Neural cell (in vitro differentiated cells): ENCODE data around the gene SYT1.

Experiments
- CTCF ChIP-seq: fragments of 450-650 bp; IDR thresholded peaks from 2 replicates; pipeline ENCODE4 v1.5.1; 2014; ENCODE audit warnings: antibody characterized with exemption, mild to moderate bottlenecking, moderate library complexity; ENCODE audit not compliant: poor library complexity, severe bottlenecking
- EZH2 ChIP-seq: fragments of 200-600, 300-800 bp; shearing (Covaris generic), sonication (generic); IDR thresholded peaks from 2 replicates; pipeline ENCODE4 v1.6.1; 2014; ENCODE audit warnings: antibody characterized with exemption, low read length, borderline replicate concordance, mild to moderate bottlenecking; ENCODE audit not compliant: insufficient read depth, poor library complexity, severe bottlenecking
- MXI1 ChIP-seq: fragments of 450-650 bp; conservative IDR thresholded peaks from 2 replicates; pipeline ENCODE4 v1.6.1; 2014; ENCODE audit warnings: antibody characterized with exemption, mild to moderate bottlenecking; ENCODE audit not compliant: poor library complexity, severe bottlenecking
- POLR2AphosphoS5 ChIP-seq: IDR thresholded peaks from 2 replicates; pipeline ENCODE4 v1.6.1; 2012
- REST ChIP-seq: IDR thresholded peaks from 2 replicates; pipeline ENCODE4 v1.6.1; 2012; ENCODE audit warnings: borderline replicate concordance
- TAF1 ChIP-seq: IDR thresholded peaks from 2 replicates; pipeline ENCODE4 v1.6.1; 2012; ENCODE audit warnings: low read depth

GRCh38 chr12:79186506-79186905 lies 321.9 kb downstream of the SYT1 start:
- no peak for TF ChIP-seq CTCF
- TF ChIP-seq POLR2AphosphoS5: no peak
- TF ChIP-seq EZH2: no peak
- TF ChIP-seq TAF1: no peak
- no peak for TF ChIP-seq REST
- no peak for TF ChIP-seq MXI1
